Amniotic epithelial cell (primary cell): ENCODE measurements around the gene TRAPPC2L.
"Not testable (repeated sequence)": the region's sequence is repeated elsewhere in the genome, so short reads cannot be mapped to it uniquely, and the experiment has no call there.

Experiments
- DNase-seq: peaks from one replicate; pipeline ENCODE4 v3.0.0-alpha.2; 2010; ENCODE audit warnings: low read depth

Gene TRAPPC2L

GRCh38 chr16:88878356-88878755 is 21.4 kb downstream of the TRAPPC2L start:
- DNase-seq = no peak

DNA sequence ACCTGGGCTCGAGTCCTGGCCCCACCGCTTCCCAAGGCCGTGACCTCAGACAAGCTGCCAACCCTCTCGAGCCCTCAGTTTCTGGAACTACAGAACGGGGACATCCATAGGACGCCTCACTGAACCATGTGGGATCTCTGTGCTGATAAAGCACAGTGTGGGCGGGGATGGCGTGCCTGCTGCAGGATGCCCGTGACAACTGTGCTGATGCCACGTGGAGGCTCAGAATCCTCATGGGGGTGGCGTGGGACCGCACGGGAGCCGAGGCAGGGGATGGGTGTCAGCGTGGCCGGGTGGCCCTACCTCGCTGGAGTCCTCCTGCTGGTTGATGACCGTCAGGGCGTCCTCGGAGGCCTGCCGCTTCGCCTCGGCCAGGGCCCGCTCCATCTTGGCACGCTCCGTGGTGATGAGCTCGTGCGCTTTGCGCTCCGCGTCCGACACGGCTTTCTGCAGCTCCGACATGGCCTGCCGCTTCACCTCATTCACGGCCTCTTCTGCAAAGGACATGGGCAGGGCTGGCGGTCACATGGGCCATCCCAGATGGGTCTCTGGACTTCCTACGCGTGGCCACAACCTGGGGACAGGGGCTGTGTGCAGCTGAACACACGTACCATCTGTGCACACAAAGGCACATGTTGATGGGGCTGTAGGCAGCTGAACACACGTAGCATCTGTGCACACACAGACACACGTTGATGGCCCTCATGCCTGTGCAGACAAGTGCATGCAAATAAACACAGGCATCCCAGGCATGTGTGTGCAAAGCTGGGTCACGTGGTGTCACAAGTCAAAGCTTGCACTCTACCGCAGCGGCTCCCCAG is 22.2 kb downstream of the TRAPPC2L start:
- no peak for DNase-seq

- no peak for DNase-seq
Observed at GRCh38 chr16:88879788-88880055, 22.8 kb downstream of the TRAPPC2L start.

DNA sequence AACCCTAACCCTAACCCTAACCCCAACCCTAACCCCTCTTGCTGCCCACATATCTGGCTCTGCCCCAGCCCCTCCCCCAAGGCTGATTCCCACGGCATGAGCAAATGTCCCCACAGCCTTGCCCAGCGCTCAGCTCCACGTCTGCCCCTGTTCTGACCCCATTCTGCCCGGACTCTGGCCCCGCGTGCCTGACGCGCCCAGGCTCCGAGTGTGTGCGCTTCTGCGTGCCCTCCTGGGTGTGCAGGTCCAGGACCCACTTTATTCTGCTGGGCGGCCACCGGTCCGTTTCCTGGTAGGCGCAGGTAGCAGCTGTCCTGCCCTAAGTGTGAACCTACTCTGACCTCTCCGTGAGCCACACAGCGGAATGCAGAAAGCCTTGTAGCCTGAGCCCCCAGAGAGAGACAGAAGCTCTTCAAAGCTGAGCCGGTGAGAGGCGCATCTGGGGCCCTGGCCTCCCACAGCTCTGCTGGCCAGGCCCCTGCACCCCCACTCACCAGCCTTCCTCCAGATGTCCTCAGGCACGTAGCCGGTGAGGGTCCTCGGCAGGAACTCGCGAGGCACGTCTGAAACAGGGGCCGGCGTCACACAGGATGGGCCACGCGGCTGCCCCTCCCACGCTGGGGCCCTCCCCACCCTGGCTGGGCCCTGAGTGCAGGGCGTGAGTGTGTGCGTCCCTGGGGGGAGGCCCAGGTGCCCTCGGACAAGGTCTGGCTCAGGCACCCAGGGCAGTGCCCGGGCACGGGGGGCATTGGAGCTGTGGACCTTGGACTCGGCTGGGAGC is 23.5 kb downstream of the TRAPPC2L start:
- no peak for DNase-seq

GRCh38 chr16:88881007-88881615 is 24.2 kb downstream of the TRAPPC2L start:
- DNase-seq = no peak

DNA sequence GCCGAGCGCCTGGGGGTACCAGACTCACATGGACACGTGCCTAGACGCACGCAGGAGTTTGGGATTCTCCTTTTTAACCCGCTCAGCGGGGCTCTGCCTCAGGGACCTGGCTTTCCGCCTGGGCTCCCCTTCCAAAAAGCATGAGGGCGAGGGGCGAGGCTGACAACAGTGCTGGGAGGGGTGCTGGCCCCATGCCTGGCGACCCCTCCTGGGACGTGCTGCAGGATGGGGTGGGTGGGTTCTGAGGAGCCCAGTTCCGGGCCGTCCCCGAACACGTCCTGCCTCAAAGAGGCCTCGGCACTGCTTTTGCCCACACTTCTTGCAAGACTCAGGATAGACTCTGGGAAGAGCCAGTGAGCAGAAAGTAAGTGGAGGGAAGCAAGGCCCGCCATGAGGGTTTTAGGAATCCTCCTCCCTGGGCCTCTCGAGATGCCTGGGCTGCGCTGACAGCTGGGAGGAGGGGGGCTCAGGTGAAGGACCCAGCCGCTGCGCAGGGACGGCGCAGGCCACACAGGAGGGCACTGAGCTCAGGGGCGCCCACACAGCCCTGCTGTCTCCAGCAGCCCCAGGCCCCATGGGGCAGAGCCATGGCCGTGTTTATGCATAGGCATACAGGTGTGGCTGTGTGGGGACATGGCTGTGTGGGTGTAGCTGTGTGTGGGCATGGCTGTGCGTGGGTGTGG is 24.9 kb downstream of the TRAPPC2L start:
- DNase-seq = no peak

DNA sequence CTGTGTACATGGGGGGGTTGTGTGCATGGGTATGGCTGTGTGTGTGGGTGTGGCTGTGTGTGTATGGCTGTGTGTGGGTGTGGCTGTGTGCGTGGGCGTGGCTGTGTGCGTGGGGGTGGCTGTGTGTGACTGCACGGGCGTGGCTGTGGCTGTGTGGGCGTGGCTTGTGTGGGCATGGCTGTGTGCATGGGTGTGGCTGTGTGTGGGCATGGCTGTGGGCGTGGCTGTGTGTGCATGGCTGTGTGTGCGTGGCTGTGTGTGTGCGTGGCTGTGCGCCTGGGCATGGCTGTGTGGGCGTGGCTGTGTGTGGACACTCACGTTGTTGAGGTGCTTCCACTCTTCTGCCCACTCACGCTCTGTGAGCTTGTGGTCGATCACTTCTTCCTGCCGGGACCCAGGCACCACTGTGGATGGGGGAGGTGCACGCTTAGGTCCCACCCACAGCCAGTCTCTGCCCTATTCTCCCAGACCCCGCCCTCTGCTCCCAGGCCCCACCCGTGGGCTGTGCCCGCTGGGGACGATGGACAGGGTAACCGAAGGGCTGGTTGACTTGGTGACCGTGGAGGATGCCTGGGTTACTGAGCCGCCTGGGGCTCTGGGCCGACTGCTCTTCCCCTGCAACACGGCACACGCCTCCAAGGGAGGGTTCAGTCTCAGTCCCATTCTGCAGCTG is 25.6 kb downstream of the TRAPPC2L start:
- DNase-seq = no peak

DNA sequence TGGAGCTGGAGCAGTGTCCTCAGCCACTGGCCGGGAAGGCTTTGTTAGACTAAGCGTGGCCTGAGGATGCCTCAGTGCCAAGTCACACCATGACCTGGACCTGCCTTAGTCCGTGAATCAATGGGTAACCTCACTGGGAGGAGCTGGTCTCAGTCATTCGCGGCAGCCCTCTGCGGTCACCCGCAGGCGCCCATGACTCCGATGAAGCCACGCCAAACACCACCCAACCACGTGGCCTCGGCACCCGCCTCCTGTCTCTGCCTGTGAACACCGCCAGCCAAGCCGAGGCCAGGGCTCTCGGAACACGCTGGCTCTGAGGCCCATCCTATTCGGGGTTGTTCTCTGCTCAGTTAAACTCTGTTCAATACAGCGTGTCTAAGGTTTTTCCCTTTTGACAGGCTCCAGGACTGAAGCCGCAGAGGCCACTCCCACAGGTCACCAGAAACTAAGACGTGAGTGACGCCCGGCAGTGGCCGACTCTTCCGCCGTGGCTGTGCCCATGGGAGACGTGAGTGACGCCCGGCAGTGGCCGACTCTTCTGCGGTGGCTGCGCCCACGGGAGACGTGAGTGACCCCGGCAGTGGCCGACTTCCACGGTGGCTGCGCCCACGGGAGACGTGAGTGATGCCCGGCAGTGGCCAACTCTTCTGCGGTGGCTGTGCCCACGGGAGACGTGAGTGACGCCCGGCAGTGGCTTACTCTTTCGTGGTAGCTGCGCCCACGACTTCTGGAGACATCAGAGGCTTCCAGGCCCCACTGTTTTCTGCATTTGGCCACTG is 26.4 kb downstream of the TRAPPC2L start:
- DNase-seq = no peak

DNA sequence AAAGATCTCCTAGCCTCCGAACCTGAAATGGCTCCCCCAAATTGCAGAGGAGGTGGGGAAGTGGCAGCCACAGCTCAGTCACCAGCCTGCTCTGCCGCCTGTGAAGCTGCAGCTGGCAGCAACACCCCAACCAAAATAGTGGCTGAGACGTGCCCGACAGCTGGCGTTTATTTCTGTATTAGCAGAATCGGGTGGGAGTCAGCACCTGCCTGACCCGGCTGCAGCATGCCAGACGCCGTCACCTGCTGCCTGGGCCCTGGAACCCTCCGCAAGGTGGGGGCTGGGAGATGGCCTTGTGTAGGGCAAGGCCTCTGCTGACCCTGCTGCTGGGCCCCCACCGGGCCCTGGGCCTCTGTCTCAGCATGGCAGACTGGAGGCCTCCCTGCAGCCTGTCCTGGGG is 27.0 kb downstream of the TRAPPC2L start:
- DNase-seq = no peak

GRCh38 chr16:88884569-88885271 is 27.8 kb downstream of the TRAPPC2L start:
- DNase-seq = no peak

DNA sequence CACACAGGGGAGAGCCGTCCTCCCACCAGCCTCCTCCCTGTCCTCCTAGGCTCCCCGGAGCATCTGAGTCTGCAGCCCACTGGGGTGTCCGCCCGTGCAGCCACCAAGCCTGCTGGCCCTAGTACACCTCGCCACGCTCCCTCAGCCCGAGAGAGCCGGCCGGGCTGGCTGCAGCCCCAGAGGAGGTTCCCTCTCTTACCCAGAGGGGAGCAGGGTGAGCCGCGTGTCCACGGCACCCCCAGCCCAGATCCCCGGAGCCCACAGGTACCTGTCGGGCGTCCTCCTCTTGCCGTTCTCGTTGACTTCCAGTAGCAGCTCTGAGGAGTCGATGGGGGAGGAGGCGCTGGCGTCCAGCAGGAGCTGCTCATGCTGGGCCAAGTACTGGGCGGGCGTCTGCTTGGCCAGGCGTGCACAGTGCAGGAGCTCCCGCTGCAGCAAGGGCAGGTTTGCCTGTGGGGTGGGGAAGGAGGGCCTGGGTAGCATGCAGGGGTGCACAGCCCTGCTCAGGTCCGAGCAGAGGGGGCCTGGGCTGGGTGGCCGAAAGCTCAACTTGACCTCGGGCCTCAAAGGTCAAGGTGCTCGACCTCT is 28.9 kb downstream of the TRAPPC2L start:
- no peak for DNase-seq

GRCh38 chr16:88886420-88886844 is 29.5 kb downstream of the TRAPPC2L start:
- no peak for DNase-seq

GRCh38 chr16:88886845-88887521 is 30.1 kb downstream of the TRAPPC2L start:
- DNase-seq = no peak

GRCh38 chr16:88888057-88888456 is 31.1 kb downstream of the TRAPPC2L start:
- DNase-seq = no peak

- no peak for DNase-seq
Observed at GRCh38 chr16:88888461-88889387, 31.8 kb downstream of the TRAPPC2L start.

DNA sequence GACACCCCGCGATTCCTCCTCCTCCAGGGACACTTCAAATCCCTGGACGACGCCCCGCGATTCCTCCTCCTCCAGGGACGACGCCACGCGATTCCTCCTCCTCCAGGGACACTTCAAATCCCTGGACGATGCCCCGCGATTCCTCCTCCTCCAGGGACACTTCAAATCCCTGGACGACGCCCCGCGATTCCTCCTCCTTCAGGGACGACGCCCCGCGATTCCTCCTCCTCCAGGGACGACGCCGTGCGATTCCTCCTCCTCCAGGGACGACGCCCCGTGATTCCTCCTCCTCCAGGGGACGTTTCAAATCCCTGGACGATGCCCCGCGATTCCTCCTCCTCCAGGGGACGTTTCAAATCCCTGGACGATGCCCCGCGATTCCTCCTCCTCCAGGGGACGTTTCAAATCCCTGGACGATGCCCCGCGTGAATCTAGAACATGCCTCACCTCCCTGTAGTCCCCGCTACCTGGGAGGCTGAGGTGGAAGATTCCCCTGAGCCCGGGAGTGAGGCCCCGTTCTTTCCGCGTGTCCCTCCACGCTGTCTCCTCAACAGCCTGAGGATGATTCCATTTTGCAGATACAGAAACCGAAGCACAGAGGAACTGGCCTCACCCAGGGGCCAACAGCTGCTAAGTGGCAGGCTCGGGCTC is 32.9 kb downstream of the TRAPPC2L start:
- not testable (repeated sequence) for DNase-seq

GRCh38 chr16:88891083-88891482 is 34.2 kb downstream of the TRAPPC2L start:
- no peak for DNase-seq

DNA sequence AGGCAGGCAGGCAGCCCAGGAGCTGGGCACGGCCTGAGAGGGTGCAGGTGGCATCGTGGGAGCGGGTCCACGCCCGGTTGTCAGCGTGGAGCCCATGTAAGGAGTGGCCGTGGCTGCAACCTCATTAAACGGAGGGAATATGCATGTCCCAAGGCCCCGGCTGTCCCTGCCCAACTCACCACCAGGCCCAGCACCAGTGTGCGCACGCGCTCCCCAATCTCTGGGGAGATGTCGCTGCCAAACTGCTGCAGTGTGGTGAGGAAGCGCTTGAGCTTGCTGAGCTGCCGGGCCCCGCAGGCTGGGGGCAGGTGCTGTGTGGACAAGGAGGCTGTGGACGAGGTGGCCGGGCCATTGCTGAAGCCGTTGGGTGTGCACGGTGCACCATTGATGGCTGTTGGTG is 35.1 kb downstream of the TRAPPC2L start:
- DNase-seq = no peak
